ENCODE data around the gene POLN. TPM values are rescaled to one million over a fixed set of nuclear protein-coding genes. Genes with fewer than 3 reads are reported as not detected.

Gene POLN
- total RNA-seq, 1 donor: 4.9 TPM

DNA sequence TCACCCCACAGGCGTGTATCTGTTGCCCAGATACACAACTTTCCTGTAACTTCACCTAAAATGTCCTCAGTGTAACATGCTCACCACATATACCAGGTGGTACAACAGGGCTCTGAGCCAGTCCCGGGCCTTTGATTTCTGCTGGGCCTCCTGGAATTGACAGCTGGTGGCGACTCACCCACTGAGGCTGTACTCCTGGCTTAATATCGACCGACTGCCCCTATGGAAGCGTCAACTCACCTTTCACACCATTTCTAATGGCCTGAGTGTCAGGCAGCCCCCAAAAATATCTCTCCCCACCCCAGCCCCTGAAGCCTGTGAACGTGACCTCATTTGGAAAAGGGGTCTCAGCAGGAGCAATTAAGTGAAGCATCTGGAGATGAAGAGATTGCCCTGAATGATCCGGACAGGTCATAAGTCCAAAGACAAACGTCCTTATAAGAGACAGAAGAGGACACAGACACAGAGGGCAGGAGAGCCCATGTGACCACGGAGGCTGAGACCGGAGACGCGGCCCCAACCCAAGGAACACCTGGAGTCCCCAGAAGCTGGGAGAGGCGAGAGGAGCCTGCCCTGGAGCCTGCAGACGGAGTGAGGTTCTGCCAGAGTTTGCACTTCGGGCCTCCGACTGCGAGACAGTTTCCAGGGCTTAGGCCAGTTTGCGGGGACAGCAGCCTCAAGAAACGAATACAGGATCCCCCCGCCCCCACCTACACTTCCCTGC is 32.6 kb upstream of the POLN start:
- DNase-seq (ENCODE audit: low read depth): no peak
- no peak overlapping the region for H3K4me3 ChIP-seq (ENCODE audit: low read depth, low read length)
- TF ChIP-seq, protein P1, sequence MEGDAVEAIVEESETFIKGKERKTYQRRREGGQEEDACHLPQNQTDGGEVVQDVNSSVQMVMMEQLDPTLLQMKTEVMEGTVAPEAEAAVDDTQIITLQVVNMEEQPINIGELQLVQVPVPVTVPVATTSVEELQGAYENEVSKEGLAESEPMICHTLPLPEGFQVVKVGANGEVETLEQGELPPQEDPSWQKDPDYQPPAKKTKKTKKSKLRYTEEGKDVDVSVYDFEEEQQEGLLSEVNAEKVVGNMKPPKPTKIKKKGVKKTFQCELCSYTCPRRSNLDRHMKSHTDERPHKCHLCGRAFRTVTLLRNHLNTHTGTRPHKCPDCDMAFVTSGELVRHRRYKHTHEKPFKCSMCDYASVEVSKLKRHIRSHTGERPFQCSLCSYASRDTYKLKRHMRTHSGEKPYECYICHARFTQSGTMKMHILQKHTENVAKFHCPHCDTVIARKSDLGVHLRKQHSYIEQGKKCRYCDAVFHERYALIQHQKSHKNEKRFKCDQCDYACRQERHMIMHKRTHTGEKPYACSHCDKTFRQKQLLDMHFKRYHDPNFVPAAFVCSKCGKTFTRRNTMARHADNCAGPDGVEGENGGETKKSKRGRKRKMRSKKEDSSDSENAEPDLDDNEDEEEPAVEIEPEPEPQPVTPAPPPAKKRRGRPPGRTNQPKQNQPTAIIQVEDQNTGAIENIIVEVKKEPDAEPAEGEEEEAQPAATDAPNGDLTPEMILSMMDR (IDR thresholded peaks at IDR 0.05; ENCODE audit: insufficient read depth, low read length): no peak

- TF ChIP-seq, protein P1 (IDR thresholded peaks at IDR 0.05; ENCODE audit: insufficient read depth, low read length): no peak
- H3K4me3 ChIP-seq (ENCODE audit: low read depth, low read length): no peak overlapping the region
- DNase-seq (ENCODE audit: low read depth): no peak
Observed at GRCh38 chr4:2273657-2274319, 31.9 kb upstream of the POLN start.

GRCh38 chr4:2273221-2273620 is 31.3 kb upstream of the POLN start:
- no peak for DNase-seq (ENCODE audit: low read depth)
- TF ChIP-seq, protein P1 (IDR thresholded peaks at IDR 0.05; ENCODE audit: insufficient read depth, low read length): no peak
- no peak overlapping the region for H3K4me3 ChIP-seq (ENCODE audit: low read depth, low read length)

GRCh38 chr4:2272828-2273120 is 30.9 kb upstream of the POLN start:
- TF ChIP-seq, protein P1 (IDR thresholded peaks at IDR 0.05; ENCODE audit: insufficient read depth, low read length): no peak
- DNase-seq (ENCODE audit: low read depth): no peak
- H3K4me3 ChIP-seq (ENCODE audit: low read depth, low read length): no peak overlapping the region

DNA sequence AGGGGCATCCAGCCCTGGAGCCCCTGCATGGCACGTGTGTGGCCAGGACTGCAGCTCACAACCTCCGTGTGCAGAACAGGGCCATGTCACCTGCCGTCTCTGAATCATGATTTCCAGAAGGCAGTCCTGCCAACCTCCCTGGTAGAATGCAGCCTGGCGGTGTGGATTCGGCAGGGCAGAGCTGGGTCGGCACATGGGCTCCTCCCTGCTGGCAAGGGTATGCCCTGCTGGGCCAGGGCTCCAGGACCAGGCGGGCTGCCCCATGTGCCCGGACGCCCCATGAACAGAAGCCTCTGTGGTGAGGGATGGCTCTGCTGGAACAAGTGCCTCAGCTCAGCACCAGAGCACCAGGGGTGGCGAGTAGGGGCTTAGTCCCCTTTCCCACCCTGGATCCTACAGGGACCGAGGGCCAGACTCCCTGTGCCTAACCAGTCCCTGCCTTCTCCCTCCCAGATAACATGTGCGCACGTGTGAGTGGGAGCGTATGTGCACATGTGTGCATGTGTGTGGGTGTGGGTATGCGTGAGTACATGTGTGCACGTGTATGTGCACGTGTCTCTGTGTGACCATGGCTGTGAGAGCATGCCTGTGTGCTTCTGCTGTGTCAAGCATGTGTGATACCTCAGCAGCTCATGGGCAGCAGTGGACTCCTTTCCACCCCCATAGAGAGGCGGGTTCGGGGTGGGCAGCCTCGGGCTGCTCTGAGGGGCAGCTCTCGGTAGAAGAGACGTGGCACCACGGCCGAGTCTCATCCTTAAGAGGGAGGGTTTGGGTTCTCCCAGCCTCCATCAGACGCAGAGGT is 30.3 kb upstream of the POLN start:
- TF ChIP-seq, protein P1 (IDR thresholded peaks at IDR 0.05; ENCODE audit: insufficient read depth, low read length): no peak
- no peak for DNase-seq (ENCODE audit: low read depth)
- no peak overlapping the region for H3K4me3 ChIP-seq (ENCODE audit: low read depth, low read length)

DNA sequence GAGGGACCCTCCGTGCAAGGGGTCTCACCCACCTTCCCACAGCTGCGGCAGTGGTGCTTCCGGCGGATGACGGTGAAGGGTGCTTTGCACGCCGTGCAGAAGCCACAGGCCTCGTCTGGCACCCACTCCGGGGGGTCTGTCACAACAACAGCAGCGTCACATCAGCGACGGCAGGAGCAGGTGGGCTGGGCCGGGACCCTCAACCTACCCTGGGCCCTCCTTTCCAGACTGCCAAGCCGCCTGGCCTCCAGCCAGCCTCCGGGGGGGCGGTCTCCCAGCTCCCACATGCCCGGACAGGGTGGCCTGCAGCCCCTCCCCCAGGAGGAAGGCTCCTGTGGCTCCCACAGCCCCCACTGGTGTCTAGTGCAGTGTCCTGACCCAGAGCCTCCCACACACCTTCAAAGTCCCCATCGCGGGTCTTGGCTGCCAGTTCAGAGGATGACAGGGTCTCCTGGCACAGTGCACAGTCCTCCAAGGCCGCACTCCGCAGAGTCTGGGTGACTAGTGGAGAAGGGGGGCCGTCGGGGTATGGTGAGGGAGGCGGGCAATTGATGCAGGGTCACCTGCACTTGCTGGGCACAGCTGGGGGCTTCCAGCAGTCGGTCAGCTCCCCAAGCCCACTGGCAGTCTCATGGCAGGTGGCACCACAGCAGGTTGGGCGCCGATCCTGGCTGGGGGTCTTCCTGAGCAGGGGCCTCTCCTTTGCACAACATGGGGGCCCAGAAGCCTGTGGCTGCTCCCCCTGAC is 29.5 kb upstream of the POLN start:
- no peak for DNase-seq (ENCODE audit: low read depth)
- H3K4me3 ChIP-seq (ENCODE audit: low read depth, low read length): no peak overlapping the region
- TF ChIP-seq, protein P1 (IDR thresholded peaks at IDR 0.05; ENCODE audit: insufficient read depth, low read length): no peak
